GM19438 (cell line): Measurements from ENCODE around the gene PDIK1L.

Experiments
- ATAC-seq: cut with Tn5 transposase; IDR thresholded peaks from one replicate; pipeline ENCODE4 v1.9.1; 2021; ENCODE audit warnings: low read depth; ENCODE audit not compliant: unreplicated experiment

The PDIK1L gene

GRCh38 chr1:26153966-26154532, 42.4 kb downstream of the PDIK1L start:
- no peak for ATAC-seq

- ATAC-seq = no peak
Observed at GRCh38 chr1:26154750-26155149, 43.1 kb downstream of the PDIK1L start.

- ATAC-seq = no peak
Observed at GRCh38 chr1:26155370-26156284, 44.0 kb downstream of the PDIK1L start.

- no peak for ATAC-seq
Observed at GRCh38 chr1:26156285-26157038, 44.8 kb downstream of the PDIK1L start.

GRCh38 chr1:26158271-26158907, 46.8 kb downstream of the PDIK1L start:
- ATAC-seq = no peak

- no peak for ATAC-seq
Observed at GRCh38 chr1:26158908-26159742, 47.5 kb downstream of the PDIK1L start, which contains the start of gene FAM110D. Gene FAM110D (plus strand): TSS chr1:26159079. CDS start chr1:26161292, 2,213 bp downstream.

GRCh38 chr1:26159743-26160039, 48.1 kb downstream of the PDIK1L start:
- ATAC-seq = no peak

- no peak for ATAC-seq
Observed at GRCh38 chr1:26160527-26161414, 49.1 kb downstream of the PDIK1L start.

GRCh38 chr1:26161415-26162219, 50.0 kb downstream of the PDIK1L start:
- no peak for ATAC-seq

GRCh38 chr1:26162220-26162709, 50.6 kb downstream of the PDIK1L start:
- no peak for ATAC-seq

- ATAC-seq = no peak
Observed at GRCh38 chr1:26163684-26164035, 52.0 kb downstream of the PDIK1L start.

- ATAC-seq = no peak
Observed at GRCh38 chr1:26164036-26164860, 52.6 kb downstream of the PDIK1L start.

- no peak for ATAC-seq
Observed at GRCh38 chr1:26164861-26165842, 53.5 kb downstream of the PDIK1L start.

GRCh38 chr1:26166719-26167281, 55.2 kb downstream of the PDIK1L start:
- no peak for ATAC-seq

- ATAC-seq = no peak
Observed at GRCh38 chr1:26168410-26169197, 57.0 kb downstream of the PDIK1L start, which contains the start of gene C1orf232. Gene C1orf232 (minus strand): TSS chr1:26168963. CDS start chr1:26168499, 464 bp downstream.
